ENCODE results near the gene DDX27.
"Not testable (repeated sequence)": the region's sequence is repeated elsewhere in the genome, so short reads cannot be mapped to it uniquely, and the experiment has no call there.

The DDX27 gene

GRCh38 chr20:49219091-49219923 lies at the start of gene DDX27:
DDX27 (plus strand) TSS chr20:49219416; CDS start chr20:49219449, 33 bp downstream.
- DNase-seq (ENCODE audit: low read depth), result peak; percentile 98

- DNase-seq (ENCODE audit: low read depth), result no peak
Measured at GRCh38 chr20:49169547-49169946, 49.7 kb upstream of the DDX27 start.

DNA sequence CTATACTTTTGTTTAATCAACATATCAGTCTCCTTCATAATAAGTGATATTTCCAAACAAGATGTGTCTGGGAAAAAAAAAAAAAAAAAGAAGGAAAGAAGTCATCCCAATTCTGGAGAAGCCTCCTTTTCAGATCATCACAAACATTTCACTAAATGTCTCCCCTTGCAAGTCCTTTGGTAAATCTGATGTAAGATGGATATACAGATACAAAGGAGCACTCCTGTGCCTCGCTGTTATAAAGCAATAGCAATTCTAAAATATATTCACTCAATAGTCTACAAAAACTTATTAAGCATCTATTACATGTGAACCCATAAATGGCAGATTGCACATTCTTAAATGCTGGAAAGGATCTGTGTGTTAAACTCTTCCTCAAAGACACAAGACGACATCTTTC lies 48.5 kb upstream of the DDX27 start:
- no peak for DNase-seq (ENCODE audit: low read depth)

GRCh38 chr20:49171909-49172308 lies 47.3 kb upstream of the DDX27 start:
- no peak for DNase-seq (ENCODE audit: low read depth)

DNA sequence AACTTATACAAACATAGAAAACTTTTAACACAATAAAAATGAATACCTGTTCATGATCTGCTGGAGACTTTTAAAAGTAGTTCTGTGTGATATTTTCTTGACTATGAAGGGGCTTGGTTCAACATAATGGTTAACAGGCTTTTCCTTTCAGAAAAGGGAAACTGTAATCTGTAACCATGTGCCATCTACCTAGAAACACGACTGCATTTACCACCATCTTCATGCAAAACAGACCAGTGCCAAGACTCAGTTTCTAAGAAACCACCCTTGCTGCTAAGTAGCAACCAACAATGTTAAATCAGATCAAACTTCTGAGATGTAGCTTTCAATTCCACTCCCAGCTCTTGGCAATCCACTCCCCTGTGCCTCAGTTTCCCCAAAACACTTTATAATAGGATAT lies 46.8 kb upstream of the DDX27 start:
- no peak for DNase-seq (ENCODE audit: low read depth)

GRCh38 chr20:49174183-49174582 lies 45.0 kb upstream of the DDX27 start:
- no peak for DNase-seq (ENCODE audit: low read depth)

DNA sequence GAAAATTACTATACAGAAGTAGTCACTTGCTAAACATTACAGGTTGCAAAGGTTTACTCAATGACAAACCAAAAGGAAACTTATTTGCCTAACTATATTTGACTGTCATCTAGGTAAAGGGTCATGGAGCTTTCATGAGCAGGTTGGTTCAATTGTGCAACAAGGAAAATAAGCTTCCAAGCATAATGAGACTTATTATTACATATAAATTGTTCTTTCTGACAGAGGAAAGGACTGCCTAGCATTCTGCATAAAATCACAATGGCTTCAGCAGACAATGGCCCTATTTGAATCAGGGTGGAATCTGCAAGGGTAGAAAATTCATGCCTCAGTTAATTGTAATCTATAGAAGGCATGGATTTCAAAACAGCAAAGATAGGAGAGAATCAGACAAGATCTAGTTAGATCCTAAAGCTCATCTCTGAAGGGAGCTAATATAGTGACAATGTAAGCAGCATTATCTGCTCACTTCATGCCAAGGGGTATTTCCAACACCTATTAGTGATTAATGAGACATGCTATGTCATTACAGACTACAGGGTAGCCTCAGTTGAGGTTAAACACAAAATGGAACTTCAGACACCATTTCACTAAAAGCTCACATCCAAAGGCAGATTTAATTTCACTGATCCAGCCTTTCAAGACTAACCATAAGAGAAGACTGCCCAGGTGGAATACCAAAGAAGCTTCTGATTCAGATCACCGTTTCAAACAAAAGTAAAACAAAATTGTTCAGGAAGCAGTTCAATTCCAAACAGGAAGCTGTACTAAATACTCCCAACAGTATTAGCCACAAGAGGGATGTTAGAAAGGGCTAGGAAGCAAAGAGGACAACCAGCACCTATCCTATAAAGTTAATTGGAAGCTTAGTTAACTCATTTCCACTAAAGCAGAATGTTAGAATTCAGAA lies 39.6 kb upstream of the DDX27 start:
- DNase-seq (ENCODE audit: low read depth), result no peak

DNA sequence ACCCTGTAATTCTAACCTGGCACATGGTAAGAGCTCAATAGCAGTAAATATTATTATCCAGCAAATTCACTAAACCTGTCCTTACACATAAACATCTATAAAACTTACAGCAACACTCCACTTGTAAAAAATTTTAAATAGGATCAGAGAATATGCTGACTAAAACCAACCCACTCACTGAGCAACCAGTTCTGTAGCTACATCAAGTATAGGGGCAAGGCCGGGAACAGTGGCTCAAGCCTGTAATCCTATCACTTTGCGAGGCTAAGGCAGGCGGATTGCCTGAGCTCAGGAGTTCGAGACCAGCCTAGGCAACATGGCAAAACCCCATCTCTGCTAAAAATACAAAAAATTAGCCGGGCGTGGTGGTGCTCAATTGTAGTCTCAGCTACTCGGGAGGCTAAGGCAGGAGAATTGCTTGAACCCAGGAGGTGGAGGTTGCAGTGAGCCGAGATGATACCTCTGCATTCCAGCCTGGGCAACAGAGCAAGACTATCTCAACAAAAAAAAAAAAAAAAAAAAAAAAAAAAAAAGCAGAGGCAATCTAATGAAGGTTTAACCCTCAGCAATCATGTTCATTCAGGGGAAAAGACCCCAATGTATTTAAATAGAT lies 37.8 kb upstream of the DDX27 start:
- no peak for DNase-seq (ENCODE audit: low read depth)

DNA sequence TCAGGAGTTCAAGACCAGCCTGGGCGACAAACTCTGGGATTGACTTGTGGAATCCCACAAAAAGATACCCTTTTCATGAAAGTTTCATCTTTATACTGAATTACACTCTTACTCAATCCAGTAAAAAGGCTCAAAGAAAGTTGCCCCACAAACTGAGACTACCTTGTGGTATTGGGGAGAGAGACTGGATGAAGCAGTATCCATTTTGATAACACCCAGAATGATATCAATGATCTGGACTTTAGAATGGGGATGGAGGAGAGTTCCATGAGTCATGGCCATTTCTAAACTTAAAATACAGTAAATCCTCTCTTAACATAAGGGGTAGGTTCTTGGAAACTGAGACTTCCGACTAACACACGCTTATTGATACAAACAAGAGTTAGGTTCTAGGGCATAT lies 35.8 kb upstream of the DDX27 start:
- DNase-seq (ENCODE audit: low read depth), result no peak

DNA sequence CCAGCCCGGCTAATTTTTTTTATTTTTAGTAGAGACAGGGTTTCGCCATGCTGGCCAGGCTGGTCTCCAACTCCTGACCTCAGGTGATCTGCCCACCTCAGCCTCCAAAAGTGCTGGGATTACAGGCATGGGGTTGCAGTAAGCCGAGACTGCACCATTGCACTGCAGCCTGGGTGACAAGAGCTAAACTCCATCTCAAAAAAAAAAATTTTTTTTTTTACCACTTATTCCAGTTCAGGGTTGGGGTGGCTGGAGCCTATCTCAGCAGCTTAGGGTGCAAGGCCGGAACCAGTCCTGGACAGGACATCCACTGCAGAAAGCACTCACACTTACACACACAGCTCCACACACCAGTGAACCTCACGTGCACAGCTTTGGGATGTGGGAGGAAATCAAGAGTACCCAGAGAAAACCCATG lies 35.1 kb upstream of the DDX27 start:
- not testable (repeated sequence) for DNase-seq (ENCODE audit: low read depth)

- no peak for DNase-seq (ENCODE audit: low read depth)
Measured at GRCh38 chr20:49184691-49185070, 34.5 kb upstream of the DDX27 start.

DNA sequence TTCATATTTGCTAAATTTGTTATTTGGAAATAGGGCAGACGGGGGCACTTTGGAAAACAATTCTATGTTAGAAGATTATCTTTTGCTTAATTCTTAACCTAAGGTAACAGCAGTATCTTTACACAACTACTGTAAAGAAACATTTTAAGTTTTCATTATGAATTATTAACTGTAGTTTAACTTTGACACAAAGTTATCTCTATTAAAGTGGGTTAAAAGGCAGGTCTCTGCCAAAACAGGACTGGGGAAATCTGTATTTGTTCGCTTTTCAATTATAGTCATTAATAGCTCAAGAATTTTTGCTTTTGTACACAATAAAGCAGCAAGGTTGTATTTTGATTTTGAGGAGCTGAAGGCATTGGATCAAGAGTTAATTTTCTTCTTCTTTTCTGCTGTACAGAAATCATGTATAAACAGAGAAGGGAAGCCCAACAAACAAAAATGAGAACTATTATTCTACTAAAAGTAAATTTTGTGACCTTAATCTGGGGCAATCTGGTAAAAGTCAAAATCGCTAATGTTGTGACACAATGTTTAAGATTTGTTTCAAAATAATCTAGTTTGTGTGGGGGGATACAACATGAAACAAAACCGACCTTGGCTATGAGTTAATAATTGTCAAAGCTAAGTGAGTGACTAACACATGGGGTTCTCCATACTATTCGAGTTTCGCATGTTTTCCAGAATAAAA lies 34.0 kb upstream of the DDX27 start:
- no peak for DNase-seq (ENCODE audit: low read depth)

- peak; percentile 23 for DNase-seq (ENCODE audit: low read depth)
Measured at GRCh38 chr20:49186535-49187329, 32.5 kb upstream of the DDX27 start.

- DNase-seq (ENCODE audit: low read depth), result no peak
Measured at GRCh38 chr20:49187330-49187850, 31.8 kb upstream of the DDX27 start.

DNA sequence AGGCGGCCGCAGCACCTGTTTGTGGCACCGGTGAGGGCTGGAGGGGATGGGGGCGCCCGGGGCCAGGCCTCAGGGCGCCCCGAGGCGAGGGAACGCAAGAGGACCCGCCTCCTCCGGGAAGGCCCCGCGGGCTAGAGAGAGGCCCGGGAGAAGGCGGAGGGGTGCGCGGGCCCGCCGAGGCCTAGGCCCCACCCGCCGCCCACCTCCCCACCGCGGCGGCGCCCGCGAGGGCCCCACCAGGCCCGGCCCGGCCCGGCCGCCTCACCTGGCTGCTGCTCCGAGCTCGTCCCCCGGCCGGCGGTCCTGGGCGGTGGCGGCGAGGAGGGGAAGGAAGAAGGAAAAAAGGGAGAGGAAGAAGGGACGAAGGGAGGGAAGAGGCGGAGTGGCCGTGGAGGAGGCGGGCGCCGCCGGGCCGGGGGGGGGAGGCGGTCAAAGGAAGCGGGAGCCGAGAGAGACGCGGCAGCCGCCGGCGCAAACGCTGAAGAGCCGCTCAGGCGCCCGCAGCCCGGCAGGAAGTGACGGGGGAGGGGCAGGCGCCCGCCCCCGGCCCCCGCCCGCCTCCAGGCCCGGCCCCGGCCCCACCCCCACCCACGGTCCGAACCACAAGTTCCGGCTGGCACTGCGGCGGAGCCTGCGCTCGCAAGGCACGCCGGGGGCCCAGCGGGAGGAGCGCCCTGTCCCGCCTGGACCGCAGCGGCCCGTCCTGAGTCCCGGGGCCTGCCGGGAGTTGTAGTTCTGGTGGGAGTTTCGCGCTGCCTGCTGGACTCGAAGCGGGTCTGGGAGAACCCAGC lies 31.2 kb upstream of the DDX27 start, which contains the start of gene STAU1:
TSS of gene STAU1 (minus strand) at position 484 of the 791 bp plus-strand sequence. CDS start 22,133 bp downstream, outside the sequence.
- DNase-seq (ENCODE audit: low read depth), result peak; percentile 94

GRCh38 chr20:49192944-49193518 lies 26.2 kb upstream of the DDX27 start:
- not testable (repeated sequence) for DNase-seq (ENCODE audit: low read depth)

- DNase-seq (ENCODE audit: low read depth), result no peak
Measured at GRCh38 chr20:49199729-49200293, 19.4 kb upstream of the DDX27 start.

DNA sequence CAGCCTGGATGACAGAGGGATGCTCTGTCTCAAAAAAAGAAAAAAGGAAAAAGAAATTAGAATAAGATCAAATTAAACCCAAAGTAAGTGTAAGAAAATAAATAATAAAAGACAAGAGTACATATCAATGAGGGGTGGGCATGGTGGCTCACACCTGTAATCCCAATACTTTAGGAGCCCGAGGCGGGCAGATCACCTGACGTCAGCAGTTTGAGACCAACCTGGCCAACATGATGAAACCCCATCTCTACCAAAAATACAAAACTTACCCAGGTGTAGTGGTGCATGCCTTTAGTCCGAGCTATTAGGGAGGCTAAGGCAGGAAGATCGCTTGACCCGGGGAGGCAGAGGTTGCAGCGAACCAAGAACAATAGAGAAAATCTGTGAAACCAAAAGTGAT lies 16.2 kb upstream of the DDX27 start:
- no peak for DNase-seq (ENCODE audit: low read depth)

GRCh38 chr20:49203746-49204145 lies 15.5 kb upstream of the DDX27 start:
- DNase-seq (ENCODE audit: low read depth), result no peak
